Natural killer cell (primary cell): Measurements from ENCODE around the gene WDR19. TPM values are rescaled to one million over a fixed set of nuclear protein-coding genes. Genes with fewer than 3 reads are reported as not detected.
"Not testable (repeated sequence)": the region's sequence is repeated elsewhere in the genome, so short reads cannot be mapped to it uniquely, and the experiment has no call there.

Experiments
- ATAC-seq, 3 donors: fragments of 150-1000 bp in 2 of 3; fragments of 200-7000 bp in 1 of 3; cut with Tn5 transposase; 1 replicate in 1 of 3; 2 replicates in 2 of 3; pipeline ENCODE4 v1.10.0; 2021; ENCODE audit warnings: mild to moderate bottlenecking in 2 of 3, moderate library complexity in 2 of 3
- DNase-seq, 2 donors: peaks; one replicate each; pipeline versions ENCODE4 v3.0.0 to v3.0.0-alpha.2; 2013 to 2021; ENCODE audit warnings: mixed read lengths in 1 of 2
- H3K27ac ChIP-seq: one replicate; pipeline ENCODE4 v1.5.1; 2013; ENCODE audit warnings: mild to moderate bottlenecking, low read length
- H3K27me3 ChIP-seq: one replicate; pipeline ENCODE4 v1.6.1; 2013; ENCODE audit warnings: low read length; ENCODE audit not compliant: control insufficient read depth, insufficient read depth
- H3K36me3 ChIP-seq: one replicate; pipeline ENCODE4 v1.6.1; 2013; ENCODE audit warnings: low read length; ENCODE audit not compliant: control insufficient read depth, insufficient read depth
- H3K4me1 ChIP-seq: one replicate; pipeline ENCODE4 v1.6.1; 2013; ENCODE audit warnings: low read length; ENCODE audit not compliant: control insufficient read depth, insufficient read depth
- H3K4me3 ChIP-seq: one replicate; pipeline ENCODE4 v1.5.1; 2013; ENCODE audit warnings: low read length
- H3K9me3 ChIP-seq: one replicate; pipeline ENCODE4 v1.6.1; 2013; ENCODE audit warnings: low read length; ENCODE audit not compliant: control insufficient read depth, insufficient read depth
- H3K27ac Mint-ChIP-seq, 2 donors: one replicate each; pipeline ENCODE4 v1.8.0; 2022; ENCODE audit warnings: mild to moderate bottlenecking in 2 of 2, mixed read lengths in 2 of 2, moderate library complexity in 1 of 2
- H3K27me3 Mint-ChIP-seq, 2 donors: one replicate each; pipeline ENCODE4 v1.8.0; 2022; ENCODE audit warnings: low read depth in 2 of 2, mixed read lengths in 2 of 2
- H3K36me3 Mint-ChIP-seq: one replicate; pipeline ENCODE4 v1.8.0; 2022; ENCODE audit warnings: mixed read lengths
- H3K4me1 Mint-ChIP-seq, 2 donors: one replicate each; pipeline ENCODE4 v1.8.0; 2022; ENCODE audit warnings: mixed read lengths in 2 of 2
- H3K4me3 Mint-ChIP-seq: one replicate; pipeline ENCODE4 v1.8.0; 2022; ENCODE audit warnings: mild to moderate bottlenecking, moderate library complexity, mixed read lengths
- H3K9me3 Mint-ChIP-seq, 2 donors: one replicate each; pipeline ENCODE4 v1.8.0; 2022; ENCODE audit warnings: mixed read lengths in 2 of 2
- CTCF ChIP-seq: fragments of 200-600 bp; IDR thresholded peaks from one replicate; pipeline ENCODE4 v1.8.0; 2022; ENCODE audit warnings: antibody characterized with exemption
- WGBS: methylation state at CpG from one replicate; pipeline ENCODE4 v1.1.7; 2013; ENCODE audit warnings: missing lambda C conversion rate; ENCODE audit not compliant: insufficient coverage; 5-methylcytosine and 5-hydroxymethylcytosine counted together
- intact Hi-C: fragments of 100-400 bp; cut with micrococcal nuclease; formaldehyde crosslinking; loops from one replicate; pipeline ENCODE4 v1.14.2; 2022
- total RNA-seq, 4 donors: library from RNA; stranded (reverse); fragments of 120-200 nt in 1 of 4; gene quantifications; one replicate each; pipeline versions ENCODE4 v1.2.3 to v1.2.4, GENCODE V29; 2013 to 2022

Gene WDR19
- total RNA-seq, 3 donors from 2014 or later (not counting 1 experiment from before 2014, with no cell fraction given) = 12.0 to 19.0 (median 13.8) TPM

- WGBS = 95% methylated on average over 4 of the region's 4 CpGs
- H3K4me3 ChIP-seq = no peak overlapping the region
- DNase-seq = no peak
- no peaks in the 10 kb centered on the region for H3K9me3 ChIP-seq
- Mint-ChIP-seq H3K36me3 (no peaks in the 10 kb centered on the region), H3K27me3 (no peaks in the 10 kb centered on the region), H3K4me3 (no peak overlapping the region), H3K27ac (no peak overlapping the region), H3K9me3 (no peaks in the 10 kb centered on the region), H3K4me1 (no peaks in the 10 kb centered on the region)
- TF ChIP-seq CTCF = no peak
- H3K36me3 ChIP-seq = peaks cover 10% of the 10 kb centered on the region
- H3K27me3 ChIP-seq = no peaks in the 10 kb centered on the region
- no peak for ATAC-seq
- H3K27ac ChIP-seq = no peak overlapping the region
- H3K4me1 ChIP-seq = no peaks in the 10 kb centered on the region
- intact Hi-C loops = no loop called here
Observed at GRCh38 chr4:39274503-39274902, 92.2 kb downstream of the WDR19 start.

- intact Hi-C loops, H3K4me3 ChIP-seq, H3K27me3 ChIP-seq, H3K36me3 ChIP-seq, H3K27me3 Mint-ChIP-seq, H3K27ac ChIP-seq, H3K36me3 Mint-ChIP-seq, H3K4me1 Mint-ChIP-seq, H3K9me3 Mint-ChIP-seq, H3K27ac Mint-ChIP-seq, ATAC-seq, H3K9me3 ChIP-seq, H3K4me1 ChIP-seq, DNase-seq, H3K4me3 Mint-ChIP-seq: not testable (repeated sequence)
- 98% methylated on average over 6 of the region's 6 CpGs for WGBS
Observed at GRCh38 chr4:39277661-39278060, 95.3 kb downstream of the WDR19 start.

- Histone ChIP-seq H3K4me3 (no peak overlapping the region), H3K27ac (no peak overlapping the region), H3K36me3 (peaks cover 2% of the 10 kb centered on the region), H3K27me3 (no peaks in the 10 kb centered on the region), H3K9me3 (no peaks in the 10 kb centered on the region), H3K4me1 (no peaks in the 10 kb centered on the region)
- no peak for TF ChIP-seq CTCF
- no peak overlapping the region for H3K4me3 Mint-ChIP-seq
- ATAC-seq (no peak), DNase-seq (no peak)
- H3K27me3 Mint-ChIP-seq = no peaks in the 10 kb centered on the region
- no peaks in the 10 kb centered on the region for H3K9me3 Mint-ChIP-seq
- WGBS = 97% methylated on average over 9 of the region's 9 CpGs
- H3K36me3 Mint-ChIP-seq = no peaks in the 10 kb centered on the region
- H3K27ac Mint-ChIP-seq = no peak overlapping the region
- no peaks in the 10 kb centered on the region for H3K4me1 Mint-ChIP-seq
- intact Hi-C loops = no loop called here
Observed at GRCh38 chr4:39278476-39278875, 96.1 kb downstream of the WDR19 start.

GRCh38 chr4:39279416-39279815 lies 97.1 kb downstream of the WDR19 start:
- Histone ChIP-seq H3K36me3 (peaks cover 2% of the 10 kb centered on the region), H3K4me3 (no peak overlapping the region), H3K9me3 (no peaks in the 10 kb centered on the region), H3K27ac (no peak overlapping the region), H3K4me1 (no peaks in the 10 kb centered on the region), H3K27me3 (no peaks in the 10 kb centered on the region)
- no peak for ATAC-seq
- 94% methylated on average over 5 of the region's 5 CpGs for WGBS
- Mint-ChIP-seq H3K27me3 (no peaks in the 10 kb centered on the region), H3K4me3 (no peak overlapping the region), H3K36me3 (no peaks in the 10 kb centered on the region), H3K9me3 (no peaks in the 10 kb centered on the region), H3K4me1 (no peaks in the 10 kb centered on the region), H3K27ac (no peak overlapping the region)
- TF ChIP-seq CTCF = no peak
- intact Hi-C loops = no loop called here
- no peak for DNase-seq
